WTC11 (cell line): ENCODE measurements around the gene PGF. TPM values are rescaled to one million over a fixed set of nuclear protein-coding genes. Genes with fewer than 3 reads are reported as not detected.
A peak's percentile ranks its signal among the peaks of the same experiment; 100 is the strongest.

ENCODE experiments used
- ATAC-seq: fragments of 200-7000 bp; cut with Tn5 transposase; 2 replicates; pipeline ENCODE4 v1.10.0; 2021; ENCODE audit warnings: mild to moderate bottlenecking, moderate library complexity
- CTCF ChIA-PET: fragments of 300-600 bp; sonication (Branson Sonifier 250); formaldehyde crosslinking; loops from one replicate; lab custom pipeline; 2021; ENCODE audit warnings: antibody characterized with exemption; lab: Charles Lee
- POLR2A ChIA-PET: fragments of 350-600 bp; sonication (Branson Sonifier 250); formaldehyde crosslinking; loops from one replicate; lab custom pipeline; 2021; ENCODE audit warnings: antibody characterized with exemption; lab: Charles Lee
- DNase-seq: peaks from one replicate; pipeline ENCODE4 v3.0.0; 2021; ENCODE audit warnings: low spot score
- H3K27ac Mint-ChIP-seq: 2 replicates; pipeline ENCODE4 v1.8.0; 2021; ENCODE audit warnings: mixed read lengths
- H3K27me3 Mint-ChIP-seq: 2 replicates; pipeline ENCODE4 v1.8.0; 2021; ENCODE audit warnings: low read depth, mild to moderate bottlenecking, moderate library complexity, mixed read lengths
- H3K36me3 Mint-ChIP-seq: 2 replicates; pipeline ENCODE4 v1.8.0; 2021; ENCODE audit warnings: mixed read lengths
- H3K4me1 Mint-ChIP-seq: 2 replicates; pipeline ENCODE4 v1.8.0; 2022; ENCODE audit warnings: mixed read lengths
- H3K4me3 Mint-ChIP-seq: 2 replicates; pipeline ENCODE4 v1.8.0; 2021; ENCODE audit warnings: mild to moderate bottlenecking, moderate library complexity, mixed read lengths
- H3K9me3 Mint-ChIP-seq: 2 replicates; pipeline ENCODE4 v1.8.0; 2021; ENCODE audit warnings: mixed read lengths
- AFF4 ChIP-seq: sonication (generic); formaldehyde crosslinking; IDR thresholded peaks from 2 replicates; pipeline ENCODE4 v1.8.1; 2023; ENCODE audit warnings: mild to moderate bottlenecking, missing genetic modification reagents, borderline replicate concordance
- CBFB ChIP-seq: sonication (generic); formaldehyde crosslinking; IDR thresholded peaks from 2 replicates; pipeline ENCODE4 v1.8.1; 2022; ENCODE audit warnings: mild to moderate bottlenecking, low read depth, missing genetic modification reagents
- CREM ChIP-seq: sonication (generic); formaldehyde crosslinking; IDR thresholded peaks from 2 replicates; pipeline ENCODE4 v1.8.1; 2022; ENCODE audit warnings: mild to moderate bottlenecking, missing genetic modification reagents, moderate library complexity
- FOXP4 ChIP-seq: sonication (generic); formaldehyde crosslinking; IDR thresholded peaks from 2 replicates; pipeline ENCODE4 v1.8.0; 2022; ENCODE audit warnings: mild to moderate bottlenecking, missing genetic modification reagents
- GABPB1 ChIP-seq: sonication (generic); formaldehyde crosslinking; IDR thresholded peaks from 2 replicates; pipeline ENCODE4 v1.8.1; 2023; ENCODE audit warnings: mild to moderate bottlenecking, missing genetic modification reagents
- JUN ChIP-seq: sonication (generic); formaldehyde crosslinking; IDR thresholded peaks from 2 replicates; pipeline ENCODE4 v1.8.0; 2023; ENCODE audit warnings: mild to moderate bottlenecking, missing genetic modification reagents
- NFYB ChIP-seq: sonication (generic); formaldehyde crosslinking; conservative IDR thresholded peaks from 2 replicates; pipeline ENCODE4 v1.8.0; 2022; ENCODE audit warnings: low read depth, missing genetic modification reagents
- PRDM15 ChIP-seq: sonication (generic); formaldehyde crosslinking; IDR thresholded peaks from 2 replicates; pipeline ENCODE4 v1.8.0; 2022; ENCODE audit warnings: missing genetic modification reagents
- SMAD4 ChIP-seq: sonication (generic); formaldehyde crosslinking; IDR thresholded peaks from 2 replicates; pipeline ENCODE4 v1.8.0; 2022; ENCODE audit warnings: mild to moderate bottlenecking, missing genetic modification reagents
- SOX15 ChIP-seq: fragments of 250-450 bp; sonication (Bioruptor Pico); IDR thresholded peaks from 2 replicates; pipeline ENCODE4 v1.9.0; 2021; ENCODE audit warnings: mild to moderate bottlenecking
- ZNF425 ChIP-seq: fragments of 250-450 bp; sonication (Bioruptor Pico); conservative IDR thresholded peaks from 2 replicates; pipeline ENCODE4 v1.9.0; 2021; ENCODE audit warnings: mild to moderate bottlenecking
- total RNA-seq: library from RNA; stranded (reverse); gene quantifications from 3 replicates; pipeline ENCODE4 v1.2.3, GENCODE V29; 2021
- TF ChIP-seq, protein P1 (sequence below): sonication (generic); formaldehyde crosslinking; IDR thresholded peaks from 2 replicates; pipeline ENCODE4 v1.8.0; 2022; ENCODE audit warnings: mild to moderate bottlenecking, missing genetic modification reagents
- TF ChIP-seq, protein P2 (sequence below): sonication (generic); formaldehyde crosslinking; IDR thresholded peaks from 2 replicates; pipeline ENCODE4 v1.8.1; 2022; ENCODE audit warnings: low read depth, missing genetic modification reagents, borderline replicate concordance

The PGF gene
- total RNA-seq, 1 experiment from 2014 or later = 6.7 TPM

GRCh38 chr14:74915426-74915825 lies 40.0 kb downstream of the PGF start (continued):
- TF ChIP-seq ZNF425 (no peak), NFYB (CRISPR knock-in tag) (no peak), SMAD4 (CRISPR knock-in tag) (no peak), CBFB (CRISPR knock-in tag) (no peak)

- H3K27ac Mint-ChIP-seq = peak overlapping the region; percentile 83; the same call in 1 of the 2 replicates
- ATAC-seq (peak; percentile 74), DNase-seq (peak; percentile 55)
- no peaks in the 10 kb centered on the region for H3K36me3 Mint-ChIP-seq
- CTCF ChIA-PET = no interaction called here
- peaks cover 6% of the 10 kb centered on the region for H3K4me1 Mint-ChIP-seq
- no peaks in the 10 kb centered on the region for H3K9me3 Mint-ChIP-seq
- H3K4me3 Mint-ChIP-seq = no peak overlapping the region
- TF ChIP-seq JUN = no peak
- TF ChIP-seq PRDM15 = no peak
- TF ChIP-seq CREM (CRISPR knock-in tag) = no peak
- TF ChIP-seq, protein P1, sequence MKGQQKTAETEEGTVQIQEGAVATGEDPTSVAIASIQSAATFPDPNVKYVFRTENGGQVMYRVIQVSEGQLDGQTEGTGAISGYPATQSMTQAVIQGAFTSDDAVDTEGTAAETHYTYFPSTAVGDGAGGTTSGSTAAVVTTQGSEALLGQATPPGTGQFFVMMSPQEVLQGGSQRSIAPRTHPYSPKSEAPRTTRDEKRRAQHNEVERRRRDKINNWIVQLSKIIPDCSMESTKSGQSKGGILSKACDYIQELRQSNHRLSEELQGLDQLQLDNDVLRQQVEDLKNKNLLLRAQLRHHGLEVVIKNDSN (CRISPR knock-in tag) = no peak
- no peak for TF ChIP-seq AFF4
- TF ChIP-seq, all 79 proteins: peak for 0
- POLR2A ChIA-PET = no interaction called here
- no peaks in the 10 kb centered on the region for H3K27me3 Mint-ChIP-seq
Measured at GRCh38 chr14:74913986-74914573, 41.3 kb downstream of the PGF start.

DNA sequence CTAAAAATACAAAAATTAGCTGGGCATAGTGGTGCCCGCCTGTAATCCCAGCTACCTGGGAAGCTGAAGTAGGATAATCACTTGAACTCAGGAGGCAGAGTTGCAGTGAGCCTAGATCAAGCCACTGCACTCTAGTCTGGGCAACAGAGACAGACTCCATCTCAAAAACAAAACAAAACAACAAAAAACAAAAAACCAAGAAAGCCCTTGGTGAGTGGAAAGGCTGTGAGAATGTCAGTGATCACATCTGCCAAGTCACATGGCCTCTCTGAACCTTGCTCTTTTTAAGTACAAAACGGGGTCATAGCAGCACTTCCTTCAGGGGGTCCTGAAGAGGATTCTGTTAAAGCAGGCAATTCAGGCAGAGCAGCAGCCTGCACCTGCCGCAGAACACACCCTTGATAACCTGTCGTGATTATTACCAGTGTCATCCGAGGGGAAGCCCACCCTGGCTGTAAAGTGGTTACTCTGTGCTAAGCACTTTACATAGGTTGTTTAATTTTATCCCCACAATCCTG lies 41.9 kb downstream of the PGF start:
- H3K4me3 Mint-ChIP-seq = no peak overlapping the region
- no peak for ATAC-seq
- H3K36me3 Mint-ChIP-seq = no peaks in the 10 kb centered on the region
- H3K27me3 Mint-ChIP-seq = no peaks in the 10 kb centered on the region
- peaks cover 6% of the 10 kb centered on the region for H3K4me1 Mint-ChIP-seq
- DNase-seq = no peak
- ChIA-PET POLR2A (no interaction called here), CTCF (no interaction called here)
- H3K9me3 Mint-ChIP-seq = no peaks in the 10 kb centered on the region
- TF ChIP-seq GABPB1 (no peak), FOXP4 (CRISPR knock-in tag) (no peak), SOX15 (no peak)
- TF ChIP-seq, protein P2, sequence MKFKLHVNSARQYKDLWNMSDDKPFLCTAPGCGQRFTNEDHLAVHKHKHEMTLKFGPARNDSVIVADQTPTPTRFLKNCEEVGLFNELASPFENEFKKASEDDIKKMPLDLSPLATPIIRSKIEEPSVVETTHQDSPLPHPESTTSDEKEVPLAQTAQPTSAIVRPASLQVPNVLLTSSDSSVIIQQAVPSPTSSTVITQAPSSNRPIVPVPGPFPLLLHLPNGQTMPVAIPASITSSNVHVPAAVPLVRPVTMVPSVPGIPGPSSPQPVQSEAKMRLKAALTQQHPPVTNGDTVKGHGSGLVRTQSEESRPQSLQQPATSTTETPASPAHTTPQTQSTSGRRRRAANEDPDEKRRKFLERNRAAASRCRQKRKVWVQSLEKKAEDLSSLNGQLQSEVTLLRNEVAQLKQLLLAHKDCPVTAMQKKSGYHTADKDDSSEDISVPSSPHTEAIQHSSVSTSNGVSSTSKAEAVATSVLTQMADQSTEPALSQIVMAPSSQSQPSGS (CRISPR knock-in tag) = no peak
- no peak overlapping the region for H3K27ac Mint-ChIP-seq
